Measurements from ENCODE around the gene ZNF146.
"Not testable (repeated sequence)": the region's sequence is repeated elsewhere in the genome, so short reads cannot be mapped to it uniquely, and the experiment has no call there.

The ZNF146 gene

DNA sequence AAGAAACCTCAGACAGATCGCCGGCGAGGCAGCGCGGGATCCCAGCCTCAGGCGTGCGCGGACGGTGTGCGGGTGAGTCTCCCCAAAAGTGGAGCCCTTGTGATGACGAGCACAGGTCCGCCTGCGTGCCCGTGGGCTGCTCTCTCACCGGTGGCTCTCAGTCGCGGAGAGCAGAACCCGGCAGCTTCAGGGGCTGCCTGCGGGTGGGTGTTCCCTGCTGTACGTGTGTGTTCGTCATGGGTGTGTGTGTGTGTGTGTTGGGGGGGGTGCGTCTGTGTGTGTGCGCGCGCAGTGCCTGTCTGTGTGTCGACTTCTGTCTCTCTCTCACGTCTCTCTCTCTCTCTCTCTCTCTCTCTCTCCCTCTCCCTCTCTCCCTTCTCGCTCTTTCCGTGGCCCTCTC lies 54.4 kb downstream of the ZNF146 start:
- H3K27ac ChIP-seq (ENCODE audit: low read length); H3K4me3 ChIP-seq (ENCODE audit: low read length in 2 of 2); H3K9me3 ChIP-seq (ENCODE audit: control insufficient read depth in 2 of 2, low read length in 2 of 2); H3K9ac ChIP-seq (ENCODE audit: low read length in 2 of 2); H3K27me3 ChIP-seq (ENCODE audit: control insufficient read depth in 1 of 2, insufficient read depth in 2 of 2, low read length in 2 of 2); H3K36me3 ChIP-seq (ENCODE audit: control insufficient read depth in 2 of 2, insufficient read depth in 2 of 2, low read length in 2 of 2); H3K4me1 ChIP-seq (ENCODE audit: control insufficient read depth, insufficient read depth, low read length): not testable (repeated sequence)
